Measurements from ENCODE around the gene CYB5R2.

DNA sequence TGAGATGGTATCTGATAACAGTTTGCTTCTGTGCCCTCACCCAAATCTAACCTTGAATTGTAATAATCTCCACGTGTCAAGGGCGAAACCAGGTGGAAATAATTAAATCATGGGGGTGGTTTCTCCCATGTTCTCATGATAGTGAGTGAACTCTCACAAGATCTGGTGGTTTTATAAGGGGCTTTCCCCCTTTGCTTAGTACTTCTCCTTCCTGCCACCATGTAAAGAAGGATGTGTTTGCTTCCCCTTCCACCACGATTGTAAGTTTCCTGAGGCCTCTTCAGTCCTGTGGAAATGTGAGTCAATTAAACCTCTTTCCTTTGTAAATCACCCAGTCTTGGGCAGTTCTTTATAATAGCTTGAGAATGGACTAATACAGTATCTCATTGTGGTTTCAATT lies 41.5 kb upstream of the CYB5R2 start:
- TF ChIP-seq CTCF (IDR thresholded peaks at IDR 0.05 in 4 of 5, conservative IDR thresholded peaks at IDR 0.05 in 1 of 5) (no peak), POLR2A (IDR thresholded peaks at IDR 0.05) (no peak)
